ENCODE measurements around the gene AP2M1.

DNA sequence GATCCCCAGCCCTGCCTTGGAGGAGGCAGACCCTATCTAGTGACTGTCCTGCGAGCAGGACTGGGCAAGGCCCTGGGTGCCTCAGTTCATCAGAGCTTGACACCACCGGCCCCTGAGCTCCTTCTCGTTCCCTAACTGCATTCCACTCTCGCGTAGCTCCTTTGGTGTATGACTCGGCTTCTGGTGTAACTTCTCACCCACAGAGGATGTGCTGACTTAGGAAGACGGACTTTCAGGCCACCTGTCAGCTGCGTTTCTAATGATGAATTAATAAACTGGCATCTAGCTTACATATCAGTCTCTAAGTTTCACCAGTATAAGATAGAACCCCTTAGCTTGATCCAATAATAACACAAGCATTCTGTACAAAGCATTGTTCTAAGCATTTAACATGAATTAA is 28.9 kb downstream of the AP2M1 start:
- no peak for TF ChIP-seq CTBP1 (IDR thresholded peaks at IDR 0.05; ENCODE audit: borderline replicate concordance)
- TF ChIP-seq SP1 (IDR thresholded peaks at IDR 0.05) = no peak
- TF ChIP-seq FOXA1 (IDR thresholded peaks at IDR 0.05) = no peak
- no peak for TF ChIP-seq FOXM1 (IDR thresholded peaks at IDR 0.05; ENCODE audit: borderline replicate concordance)
- no peak for TF ChIP-seq ELF4 (IDR thresholded peaks at IDR 0.05)
- no peak for TF ChIP-seq ZNF384 (IDR thresholded peaks at IDR 0.05)
- no peak for TF ChIP-seq SUZ12 (IDR thresholded peaks at IDR 0.05)
- TF ChIP-seq LEF1 (IDR thresholded peaks at IDR 0.05; ENCODE audit: borderline replicate concordance) = no peak
- no peak for TF ChIP-seq TARDBP (IDR thresholded peaks at IDR 0.05)
- TF ChIP-seq, protein P1, sequence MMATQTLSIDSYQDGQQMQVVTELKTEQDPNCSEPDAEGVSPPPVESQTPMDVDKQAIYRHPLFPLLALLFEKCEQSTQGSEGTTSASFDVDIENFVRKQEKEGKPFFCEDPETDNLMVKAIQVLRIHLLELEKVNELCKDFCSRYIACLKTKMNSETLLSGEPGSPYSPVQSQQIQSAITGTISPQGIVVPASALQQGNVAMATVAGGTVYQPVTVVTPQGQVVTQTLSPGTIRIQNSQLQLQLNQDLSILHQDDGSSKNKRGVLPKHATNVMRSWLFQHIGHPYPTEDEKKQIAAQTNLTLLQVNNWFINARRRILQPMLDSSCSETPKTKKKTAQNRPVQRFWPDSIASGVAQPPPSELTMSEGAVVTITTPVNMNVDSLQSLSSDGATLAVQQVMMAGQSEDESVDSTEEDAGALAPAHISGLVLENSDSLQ (IDR thresholded peaks at IDR 0.05) = no peak
- TF ChIP-seq L3MBTL2 (conservative IDR thresholded peaks at IDR 0.05) = no peak
- no peak for TF ChIP-seq BHLHE40 (IDR thresholded peaks at IDR 0.05; ENCODE audit: borderline replicate concordance)
